NCI-H2227 (cell line): ENCODE data around the gene POLN.

Experiments
- DNase-seq: peaks from one replicate; lab custom pipeline; 2025; ENCODE audit not compliant: unreplicated experiment; lab: John Stamatoyannopoulos, UW

The POLN gene

DNA sequence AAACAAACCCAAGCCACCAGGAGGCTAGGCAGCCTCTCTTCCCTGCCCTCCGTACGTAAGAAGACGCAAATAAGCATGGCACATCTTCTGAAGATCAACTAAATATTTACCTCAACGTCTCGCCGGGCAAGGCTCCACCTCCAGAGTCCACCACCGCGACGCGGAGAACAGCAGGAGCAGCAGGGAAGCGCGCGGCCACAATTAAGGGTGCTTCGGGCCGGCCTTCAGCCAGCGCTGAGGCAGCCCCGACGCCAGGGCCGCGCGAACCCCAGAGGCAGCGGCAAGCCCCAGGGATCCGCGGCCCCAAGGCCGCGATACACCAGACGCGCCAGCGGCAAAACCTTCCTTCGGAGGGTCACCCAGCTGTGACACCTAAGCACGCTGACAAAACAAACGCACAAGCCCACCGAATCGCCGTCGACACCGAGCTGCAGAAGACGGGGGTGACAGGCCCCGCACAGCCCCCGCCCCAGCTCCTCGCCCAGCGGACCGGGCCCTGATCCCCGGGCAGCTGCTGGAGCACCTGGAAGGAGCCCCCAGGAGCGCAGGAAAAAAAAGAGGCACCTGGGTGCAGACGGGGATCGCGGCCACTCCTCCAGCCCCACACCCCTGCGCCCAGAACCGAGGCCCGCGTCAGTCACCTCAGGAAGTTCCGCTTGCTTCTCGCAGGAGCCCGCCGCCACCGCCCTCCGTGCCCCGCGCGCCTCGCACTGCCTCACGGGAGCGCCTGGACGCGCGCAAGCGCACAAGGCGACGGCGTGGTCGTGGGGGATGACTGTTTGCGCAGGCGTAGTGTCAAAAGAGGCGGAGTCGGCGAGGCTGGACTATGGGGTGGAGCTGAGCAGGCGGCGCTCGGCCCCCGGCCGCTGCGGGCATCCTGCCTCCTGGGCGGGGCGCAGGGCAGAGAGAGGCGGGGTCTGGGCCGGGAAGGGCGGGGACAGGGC lies at the start of gene POLN, which contains the start of gene HAUS3:
POLN (minus strand) TSS at position 712 of the 944 bp plus-strand sequence. CDS start 12,890 bp downstream, outside the sequence.
HAUS3 (minus strand) TSS at position 712 of the 944 bp plus-strand sequence. CDS start 1,175 bp downstream, outside the sequence.
- peak; percentile 97 for DNase-seq

DNA sequence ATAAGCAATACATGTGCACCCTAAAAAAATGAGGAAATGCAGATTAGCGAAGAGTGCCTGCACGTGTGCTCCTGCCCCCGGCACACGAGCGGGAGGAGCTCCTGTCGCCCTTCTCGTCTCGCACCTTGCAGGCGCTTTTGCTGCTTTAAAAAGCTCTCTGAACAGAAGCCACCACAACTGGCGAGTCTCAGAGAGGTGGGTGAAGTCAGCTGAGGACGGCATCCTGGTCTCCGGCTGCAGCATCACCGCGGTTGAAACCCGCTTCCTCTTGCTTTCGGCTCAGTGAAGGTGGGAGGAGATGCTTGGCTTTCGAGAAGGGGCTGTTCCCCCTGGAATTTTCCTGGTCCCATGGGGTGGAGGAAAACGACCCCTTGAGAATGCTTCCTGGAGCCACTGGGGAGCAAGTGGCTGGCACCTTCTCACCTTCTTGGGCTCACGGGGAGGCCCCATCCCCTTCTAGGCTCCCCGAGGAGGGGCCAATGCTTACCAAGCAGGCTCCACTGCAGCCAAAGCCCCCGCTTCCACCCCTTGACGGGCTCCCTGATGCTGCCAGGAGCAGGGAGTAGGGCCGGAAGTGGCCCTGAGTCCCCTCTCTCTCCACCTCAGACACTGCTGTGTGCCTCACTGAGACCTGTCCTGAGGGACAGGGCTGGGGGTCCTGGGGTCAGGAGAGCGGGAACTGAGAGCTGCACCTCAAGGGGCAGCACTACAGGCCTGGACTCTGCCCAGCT lies 49.2 kb upstream of the POLN start:
- DNase-seq = no peak

- DNase-seq = no peak
Observed at GRCh38 chr4:2290488-2290887, 48.6 kb upstream of the POLN start.

GRCh38 chr4:2289955-2290333 lies 48.0 kb upstream of the POLN start:
- no peak for DNase-seq

GRCh38 chr4:2289311-2289954 lies 47.5 kb upstream of the POLN start:
- no peak for DNase-seq

DNA sequence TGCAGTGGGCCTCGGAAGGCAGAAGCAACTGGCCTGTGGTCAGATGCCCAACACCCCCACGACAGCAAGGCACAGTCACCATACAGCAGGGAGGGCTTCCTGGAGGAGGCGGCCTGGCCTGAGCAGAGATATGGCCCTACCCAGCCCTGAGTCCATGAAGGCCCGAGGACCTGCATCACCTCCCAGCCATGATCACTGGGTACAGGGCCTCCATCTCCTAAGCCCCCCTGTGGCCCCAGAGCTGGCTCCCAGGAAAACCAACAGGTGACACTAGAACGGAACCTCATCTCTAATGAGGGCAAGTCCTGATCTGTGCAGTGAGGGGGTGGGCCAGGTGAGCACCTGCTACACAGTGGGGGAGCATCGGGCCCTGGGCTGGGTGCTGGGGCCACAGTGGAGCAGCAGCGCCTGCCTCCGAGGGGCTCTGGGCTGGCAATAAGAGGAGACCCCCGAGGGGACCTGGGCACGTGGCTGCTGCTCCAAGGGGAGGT lies 46.2 kb upstream of the POLN start:
- no peak for DNase-seq

DNA sequence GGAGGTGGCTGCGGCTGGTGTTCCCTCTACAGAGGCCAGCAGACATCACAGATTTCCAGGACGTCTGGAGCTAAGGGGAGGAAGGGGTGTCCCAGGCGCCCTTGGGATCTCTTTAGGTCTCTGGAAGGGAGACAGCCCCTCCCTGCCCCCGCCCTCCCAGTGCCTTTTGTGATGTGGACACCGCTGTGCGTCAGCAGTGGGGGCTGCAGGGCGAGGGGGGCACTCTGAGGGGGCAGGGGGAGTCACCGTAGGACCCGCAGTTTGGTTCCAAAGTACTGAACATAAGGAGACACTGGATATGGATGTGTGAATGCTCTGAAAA lies 45.6 kb upstream of the POLN start:
- no peak for DNase-seq

DNA sequence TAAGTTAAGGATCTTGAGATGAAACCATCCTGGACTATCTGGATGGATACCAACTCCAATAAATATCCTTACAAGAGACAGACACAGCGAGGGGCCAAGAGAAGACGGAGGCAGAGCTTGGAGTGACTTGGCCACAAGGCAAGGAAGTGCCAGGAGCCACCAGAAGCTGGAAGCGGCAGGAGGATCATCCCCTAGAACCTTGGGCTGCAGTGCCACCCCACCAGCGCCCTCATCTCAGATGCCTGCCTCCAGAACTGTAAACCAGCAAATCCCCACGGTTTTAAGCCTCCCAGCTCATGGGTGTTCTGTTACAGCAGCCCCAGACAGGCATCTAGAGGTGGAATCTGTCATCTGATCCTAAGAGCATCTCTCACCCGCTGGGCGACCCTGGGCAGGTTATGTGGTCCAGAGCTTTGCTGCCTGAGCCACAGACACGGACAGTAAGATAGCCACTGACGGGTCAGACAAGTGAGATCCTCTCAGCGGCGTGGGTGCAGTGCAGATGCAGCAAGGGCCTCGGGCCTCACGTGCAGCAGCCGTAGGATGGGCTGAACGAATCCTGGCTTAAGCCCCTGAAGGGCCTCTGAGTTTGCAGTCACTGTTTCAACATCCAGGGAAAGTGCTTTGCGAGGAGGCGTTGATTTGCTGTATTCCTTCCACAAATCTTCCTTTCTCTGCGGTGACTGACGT lies 45.1 kb upstream of the POLN start:
- no peak for DNase-seq

DNA sequence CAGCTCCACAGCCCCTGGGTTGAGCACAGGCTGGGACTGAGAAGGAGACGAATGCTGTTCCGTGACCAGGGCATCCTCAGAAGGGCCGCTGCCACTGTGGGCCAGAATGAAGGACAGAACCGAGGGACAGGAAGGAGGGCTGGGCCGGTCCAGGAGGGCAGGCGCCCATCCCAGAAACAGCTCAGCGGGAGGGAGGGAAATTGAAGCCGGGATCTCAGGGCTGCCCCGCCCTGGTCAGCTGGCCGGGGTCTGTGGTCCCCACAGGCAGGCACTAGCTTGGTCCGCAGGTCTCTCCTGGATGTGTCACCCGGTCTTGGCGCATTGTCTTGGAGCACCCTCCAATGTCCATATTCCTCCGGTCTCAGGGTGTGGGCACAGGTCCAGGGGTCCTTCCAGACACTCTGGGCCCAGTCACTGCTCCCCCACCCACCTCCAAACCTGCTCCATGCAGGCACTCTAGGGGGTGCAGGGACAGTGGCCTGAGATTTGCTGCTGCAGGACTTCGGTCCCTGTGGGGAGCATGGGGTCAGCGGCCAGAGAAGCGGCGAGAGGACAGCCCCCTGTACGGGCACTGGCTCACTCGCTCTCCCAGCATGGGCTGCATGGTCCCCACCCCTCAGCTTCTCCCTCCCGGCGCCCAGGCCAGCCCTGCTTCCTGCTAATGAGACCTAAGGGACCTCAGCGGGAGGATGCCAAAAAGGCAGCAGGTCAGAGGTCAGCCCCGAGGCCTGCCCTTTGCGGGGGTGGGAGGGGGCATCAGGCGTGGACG lies 43.9 kb upstream of the POLN start:
- DNase-seq = no peak

GRCh38 chr4:2284934-2285612 lies 43.2 kb upstream of the POLN start:
- no peak for DNase-seq

GRCh38 chr4:2284161-2284933 lies 42.4 kb upstream of the POLN start:
- DNase-seq = no peak

- DNase-seq = no peak
Observed at GRCh38 chr4:2283199-2283711, 41.3 kb upstream of the POLN start.

GRCh38 chr4:2281575-2282343 lies 39.8 kb upstream of the POLN start:
- DNase-seq = no peak

DNA sequence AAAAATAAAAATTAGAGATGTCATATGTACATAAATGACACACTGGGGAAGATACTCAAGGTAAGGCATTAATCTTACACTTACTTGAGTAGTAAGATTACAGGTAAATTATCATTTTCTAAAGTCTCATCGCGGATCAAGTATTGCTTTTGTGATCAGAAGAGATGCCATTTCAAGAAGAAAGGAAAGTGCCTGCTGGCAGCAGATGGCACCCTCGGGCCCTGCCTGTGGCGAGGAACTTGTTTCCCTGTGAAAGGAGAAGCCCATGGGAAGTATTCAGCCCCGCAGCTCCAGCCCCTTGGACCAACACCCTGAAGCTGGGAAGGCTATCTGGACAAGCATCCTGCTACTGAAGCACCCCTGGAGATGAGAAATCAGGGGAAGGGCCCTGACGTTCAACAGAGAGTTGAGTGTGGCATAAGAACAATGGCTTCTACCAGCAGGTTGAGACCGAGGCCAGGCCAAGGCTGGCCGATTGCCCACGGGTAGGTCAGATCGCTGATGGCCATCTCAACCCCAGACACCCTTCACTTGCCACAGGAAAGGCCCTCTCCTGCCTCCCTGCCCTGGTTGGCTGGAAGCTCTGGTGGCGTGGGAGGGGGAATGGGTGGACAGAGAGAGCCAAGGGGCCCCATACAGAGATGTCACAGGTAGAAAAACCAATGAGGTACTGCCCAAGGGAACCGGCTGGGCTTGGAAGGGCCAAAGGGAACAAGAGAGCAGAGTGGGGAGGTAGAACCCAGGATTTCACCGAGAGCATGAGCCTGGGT lies 38.8 kb upstream of the POLN start:
- no peak for DNase-seq

DNA sequence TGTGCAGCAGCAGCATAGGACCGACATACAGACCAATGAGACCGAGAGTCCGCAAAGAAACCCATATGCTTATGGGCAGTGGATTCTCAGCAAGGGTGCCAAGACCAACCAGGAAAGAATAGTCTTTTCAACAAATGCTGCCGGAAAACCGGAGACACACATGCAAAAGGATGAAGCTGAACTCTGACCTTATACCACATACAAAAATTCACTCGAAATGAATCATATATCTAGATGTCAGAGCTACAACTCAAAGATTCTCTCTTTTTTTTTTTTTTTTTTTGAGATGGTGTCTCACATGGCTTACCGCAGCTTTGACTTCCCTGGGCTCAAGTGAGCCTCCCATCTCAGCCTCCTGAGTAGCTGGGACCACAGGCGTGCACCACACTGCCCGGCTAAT lies 36.0 kb upstream of the POLN start:
- DNase-seq = no peak

- DNase-seq = no peak
Observed at GRCh38 chr4:2276581-2277325, 34.8 kb upstream of the POLN start.
